Measurements from ENCODE around the gene UBE2O. TPM values are rescaled to one million over a fixed set of nuclear protein-coding genes. Genes with fewer than 3 reads are reported as not detected.

Gene UBE2O
- total RNA-seq, 1 experiment from 2014 or later: 19.4 TPM

GRCh38 chr17:76414334-76415295, 38.3 kb downstream of the UBE2O start:
- peak; percentile 38 for DNase-seq (ENCODE audit: low spot score)

DNA sequence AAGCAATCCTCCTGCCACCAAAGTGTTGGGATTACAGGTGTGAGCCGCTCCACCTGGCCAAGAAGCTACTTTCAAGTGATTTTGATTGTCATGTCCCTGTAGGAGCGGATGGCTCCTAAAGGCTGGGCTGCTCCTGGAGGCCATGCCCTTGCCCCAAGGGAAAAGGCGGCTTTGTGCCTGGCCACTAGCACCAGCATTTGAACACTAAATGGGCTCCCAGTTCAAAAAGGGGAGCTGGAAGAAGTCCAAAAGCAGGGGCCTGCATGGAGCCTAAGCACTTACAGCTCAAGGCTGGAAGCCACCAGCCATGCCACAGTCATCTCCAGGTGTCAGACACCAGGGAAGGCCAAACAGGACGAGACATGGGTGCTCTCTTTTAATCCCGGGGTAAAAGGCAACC, 41.7 kb downstream of the UBE2O start:
- DNase-seq (ENCODE audit: low spot score): no peak

DNA sequence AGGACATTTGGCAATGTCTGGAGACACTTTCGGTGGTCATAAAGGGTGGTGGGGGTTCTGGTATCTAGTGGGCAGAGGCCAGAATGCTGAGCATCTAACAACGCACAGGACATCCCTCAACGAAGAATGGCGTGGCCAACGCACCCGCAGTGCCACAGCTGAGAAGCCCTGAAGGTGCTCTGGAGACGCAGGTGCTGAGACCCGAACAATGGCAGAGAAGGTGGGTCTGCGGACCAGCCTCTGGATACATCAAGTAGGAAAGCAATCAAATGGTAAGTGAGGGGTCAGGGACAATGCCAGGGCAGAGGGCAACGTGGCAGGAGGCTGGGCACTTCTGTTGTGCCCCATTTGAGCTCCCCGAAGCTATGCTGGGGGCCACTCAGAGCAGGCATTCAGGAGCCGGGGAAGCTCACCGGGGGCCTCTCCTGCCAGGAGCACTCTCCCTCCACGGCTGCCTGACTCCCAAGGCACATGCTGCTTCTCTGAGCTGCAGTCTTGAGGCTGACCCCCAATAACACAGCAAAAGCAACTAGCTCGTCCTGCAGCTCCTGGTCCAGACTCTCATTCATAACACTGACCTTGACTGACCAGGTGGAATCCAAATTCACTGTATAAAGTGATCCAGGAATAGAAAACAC, 42.5 kb downstream of the UBE2O start:
- no peak for DNase-seq (ENCODE audit: low spot score)

DNA sequence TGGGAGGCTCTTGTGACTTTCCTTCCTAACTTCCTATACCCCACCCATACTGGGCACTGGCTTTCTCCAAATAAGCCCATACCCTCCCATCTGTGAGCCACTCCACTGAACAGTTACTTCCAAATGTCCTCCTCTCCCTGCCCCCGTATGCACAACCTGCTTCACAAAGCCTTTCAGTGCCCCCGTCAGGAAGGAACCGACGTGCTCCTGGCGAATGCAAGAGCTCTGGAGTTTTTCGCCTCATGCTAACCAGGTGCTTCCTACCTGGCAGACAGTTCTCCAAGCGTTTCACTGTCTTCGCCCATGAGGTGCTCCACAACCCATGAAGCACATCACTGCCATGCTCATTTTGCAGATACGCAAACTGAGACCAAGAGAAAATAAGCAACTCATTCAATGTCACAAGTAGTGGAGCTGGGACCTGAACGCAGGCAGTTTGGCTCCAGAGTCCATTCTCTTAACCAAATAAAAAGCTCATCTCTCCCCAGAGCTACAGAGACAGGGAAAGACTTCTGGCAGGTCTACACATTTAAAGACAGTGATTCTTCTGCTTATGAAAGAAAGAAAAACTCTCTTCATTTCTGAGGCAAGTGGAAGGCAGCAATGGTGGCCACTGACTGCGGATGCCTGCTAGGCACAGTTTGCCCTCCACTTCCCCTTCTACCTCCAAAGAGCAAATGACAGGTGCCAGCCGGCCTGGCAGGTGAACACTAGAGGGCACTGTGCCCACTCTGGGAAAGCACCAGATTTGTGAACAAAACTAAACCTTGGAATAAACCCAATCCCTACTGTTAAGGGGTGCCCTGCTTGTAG, 44.7 kb downstream of the UBE2O start:
- DNase-seq (ENCODE audit: low spot score): peak; percentile 56

DNA sequence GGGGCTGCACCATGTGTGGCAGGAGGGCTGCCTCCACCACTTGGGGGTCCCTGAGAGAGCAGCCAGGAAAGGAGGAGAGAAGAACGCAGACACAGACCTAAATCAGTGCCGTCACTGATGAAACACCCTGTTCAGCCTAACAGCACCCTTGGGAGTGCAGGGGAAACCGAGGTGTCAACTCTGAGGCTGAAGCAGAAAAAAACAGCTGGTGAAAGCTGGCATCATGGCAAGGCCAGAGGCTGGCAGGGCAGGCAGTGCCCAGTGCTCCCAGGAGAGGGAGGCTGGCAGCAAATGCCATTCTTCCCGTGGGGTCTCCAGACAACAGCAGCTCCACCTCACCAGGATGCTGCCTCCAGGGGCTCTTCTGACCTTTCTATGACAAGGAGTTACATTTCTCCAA, 45.4 kb downstream of the UBE2O start:
- no peak for DNase-seq (ENCODE audit: low spot score)

- no peak for DNase-seq (ENCODE audit: low spot score)
Measured at GRCh38 chr17:76405967-76406647, 46.8 kb downstream of the UBE2O start.

DNA sequence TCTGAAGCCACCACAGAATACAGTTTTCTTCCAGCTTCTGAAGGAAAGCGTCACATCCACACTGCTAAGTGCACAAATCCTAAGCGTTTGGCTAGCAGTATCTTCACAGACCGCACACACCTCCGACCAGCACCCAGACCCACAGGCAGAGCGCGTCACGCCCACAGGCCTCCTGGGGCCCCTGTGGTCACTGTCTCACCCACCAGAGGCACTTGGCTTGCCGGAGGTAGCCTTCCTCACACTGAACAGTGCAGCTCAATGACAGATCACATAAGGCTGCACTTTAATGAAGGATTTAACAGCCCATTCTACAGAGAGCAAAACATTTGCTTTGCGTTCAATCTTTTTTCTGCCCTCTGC, 47.4 kb downstream of the UBE2O start:
- DNase-seq (ENCODE audit: low spot score): no peak

DNA sequence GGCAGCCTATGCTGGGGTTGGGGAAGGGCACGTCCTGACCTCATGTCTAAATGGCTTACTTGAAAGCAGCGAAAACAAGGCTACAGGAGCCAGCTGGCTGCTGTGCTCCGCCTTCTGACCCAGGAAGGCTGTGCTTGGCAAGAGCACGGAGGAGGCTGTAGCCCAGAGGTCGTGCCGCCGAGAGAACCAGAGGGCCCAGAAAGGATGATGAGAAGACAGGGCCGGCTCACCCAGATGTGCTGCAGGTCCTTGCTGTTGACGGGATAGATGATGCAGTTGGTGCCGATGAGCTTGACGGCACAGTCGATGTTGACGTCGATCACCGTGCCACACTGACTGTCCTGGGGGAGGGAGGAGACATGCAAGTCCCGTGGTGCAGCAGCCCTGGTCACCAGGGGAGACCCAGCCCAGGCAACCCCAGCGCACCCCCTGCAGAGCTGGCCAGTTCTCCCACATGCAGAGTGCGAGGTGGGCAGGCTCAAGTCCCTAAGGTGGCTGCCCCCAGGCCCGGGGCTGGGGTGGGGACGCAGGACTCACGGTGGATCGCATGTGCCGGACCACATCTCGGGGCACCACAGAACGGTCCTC, 47.9 kb downstream of the UBE2O start:
- no peak for DNase-seq (ENCODE audit: low spot score)

- DNase-seq (ENCODE audit: low spot score): no peak
Measured at GRCh38 chr17:76404256-76404655, 48.7 kb downstream of the UBE2O start.

DNA sequence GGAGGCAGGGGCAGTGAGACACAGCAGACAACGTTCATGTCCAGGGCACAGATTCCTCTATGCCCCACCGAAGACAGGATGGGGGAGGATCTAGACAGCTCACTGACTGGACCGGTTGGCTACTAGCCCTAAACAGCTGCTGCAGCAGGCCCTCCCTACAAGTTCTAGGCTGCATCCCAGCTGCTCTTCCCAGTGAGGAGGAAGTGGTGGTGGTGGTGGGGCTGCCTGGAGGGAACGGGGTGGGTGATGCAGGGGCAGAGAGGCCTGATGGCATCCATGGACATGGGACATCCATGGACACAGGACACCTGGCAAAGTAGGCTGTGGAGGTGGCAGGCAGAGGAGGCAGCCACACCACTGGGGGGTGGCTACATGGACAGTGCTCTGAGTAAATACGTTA, 50.2 kb downstream of the UBE2O start:
- DNase-seq (ENCODE audit: low spot score): no peak

- DNase-seq (ENCODE audit: low spot score): no peak
Measured at GRCh38 chr17:76399175-76400172, 53.5 kb downstream of the UBE2O start.

- peak; percentile 64 for DNase-seq (ENCODE audit: low spot score)
Measured at GRCh38 chr17:76398523-76399174, 54.3 kb downstream of the UBE2O start.

GRCh38 chr17:76397687-76398522, 55.0 kb downstream of the UBE2O start:
- DNase-seq (ENCODE audit: low spot score): peak; percentile 86

DNA sequence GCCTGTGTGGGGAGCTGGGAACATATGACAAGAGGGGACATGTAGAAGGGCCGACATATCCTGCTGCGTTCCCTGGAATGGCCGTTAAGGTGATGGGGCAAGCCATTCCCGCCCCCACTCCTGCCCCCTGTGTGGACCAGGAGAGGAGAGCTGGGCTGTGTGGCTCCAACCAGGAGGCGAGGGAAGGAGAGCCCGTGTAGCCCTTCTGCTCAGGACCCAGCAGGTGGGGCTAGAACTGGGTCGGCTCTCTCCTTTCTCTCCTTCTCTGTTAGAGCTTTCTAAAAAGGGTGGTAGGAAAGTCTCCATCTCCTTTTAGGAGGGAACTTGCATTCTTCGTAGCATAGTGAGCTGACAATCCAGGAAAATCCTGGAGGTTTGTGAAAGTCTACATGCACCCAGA, 55.8 kb downstream of the UBE2O start:
- no peak for DNase-seq (ENCODE audit: low spot score)

- no peak for DNase-seq (ENCODE audit: low spot score)
Measured at GRCh38 chr17:76395980-76396379, 57.0 kb downstream of the UBE2O start.

- no peak for DNase-seq (ENCODE audit: low spot score)
Measured at GRCh38 chr17:76394166-76394565, 58.8 kb downstream of the UBE2O start.

DNA sequence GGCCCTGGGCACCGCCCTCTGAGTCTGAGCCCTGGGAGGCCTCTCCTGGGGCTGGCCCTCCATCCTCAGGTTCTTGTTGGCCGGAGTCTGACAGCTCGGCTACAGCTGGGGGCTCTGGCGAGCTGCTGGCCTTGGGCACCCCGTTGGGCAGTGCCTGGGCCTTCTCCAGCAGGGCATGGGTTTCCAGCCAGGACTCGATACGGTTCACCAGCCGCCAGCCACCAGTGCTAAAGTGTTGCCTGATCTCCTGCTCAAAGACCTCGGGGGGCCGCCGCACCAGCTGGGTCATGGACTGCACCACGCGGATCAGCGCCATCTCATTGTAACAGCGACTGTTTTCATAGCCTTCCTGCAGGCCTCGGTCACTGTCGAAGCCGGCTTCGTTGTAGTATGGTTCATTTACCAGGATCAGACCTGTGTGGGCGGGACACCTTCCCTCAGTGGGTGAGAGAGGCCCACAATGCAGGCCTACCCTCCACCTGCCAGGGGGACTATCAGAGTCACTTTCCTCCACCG, 61.7 kb downstream of the UBE2O start:
- DNase-seq (ENCODE audit: low spot score): no peak

DNA sequence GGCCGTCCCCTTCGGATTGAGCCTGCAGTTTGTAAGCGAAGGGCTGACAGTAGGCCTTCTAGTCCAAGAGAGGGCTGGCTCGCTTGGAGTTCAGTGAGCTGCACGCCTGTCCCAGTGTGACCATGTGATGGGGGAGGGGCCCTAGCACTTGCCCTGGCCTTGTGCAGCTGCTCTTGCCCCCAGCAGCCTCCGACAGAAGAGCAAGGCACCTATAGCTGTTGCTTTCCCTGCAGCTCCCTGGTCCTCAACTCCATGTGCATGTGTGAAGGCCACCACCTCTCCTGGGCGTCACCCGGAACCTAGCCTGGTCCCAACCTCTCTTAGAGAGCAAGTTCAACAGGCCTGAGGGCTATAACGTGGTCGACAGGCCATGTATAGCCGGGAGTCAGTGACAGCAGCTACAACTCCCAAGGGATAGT, 62.9 kb downstream of the UBE2O start:
- no peak for DNase-seq (ENCODE audit: low spot score)
